ENCODE results near the gene ITGA11. TPM values are rescaled to one million over a fixed set of nuclear protein-coding genes. Genes with fewer than 3 reads are reported as not detected.

The ITGA11 gene
- total RNA-seq, 1 donor from 2014 or later: 31.4 TPM

DNA sequence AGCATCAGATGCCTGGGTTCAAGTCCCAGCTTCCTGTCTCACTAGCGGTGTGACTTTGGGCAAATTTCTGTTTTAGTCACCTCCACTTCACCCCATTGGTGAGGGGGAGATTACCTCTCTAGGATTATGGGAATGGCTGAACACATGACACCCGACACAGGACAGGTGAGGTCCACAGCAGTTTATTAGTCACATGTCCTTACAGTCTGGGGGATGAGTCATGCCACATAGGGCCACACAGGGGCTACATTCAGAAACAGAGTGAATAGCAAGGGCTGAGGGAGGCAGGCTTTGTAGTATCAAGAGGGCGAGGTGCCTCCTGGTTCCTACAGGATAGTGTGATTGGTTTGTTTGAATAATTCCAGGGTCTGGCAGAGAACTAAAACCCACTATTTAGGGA lies 15.2 kb upstream of the ITGA11 start:
- H3K4me1 ChIP-seq: peaks cover 23% of the 10 kb centered on the region
- peaks cover 3% of the 10 kb centered on the region for H3K9me3 ChIP-seq (replicated peaks)
- no peak for DNase-seq
- intact Hi-C loops (cut with micrococcal nuclease): no loop called here
- no peak overlapping the region for H3K4me3 ChIP-seq
- TF ChIP-seq, protein P1, sequence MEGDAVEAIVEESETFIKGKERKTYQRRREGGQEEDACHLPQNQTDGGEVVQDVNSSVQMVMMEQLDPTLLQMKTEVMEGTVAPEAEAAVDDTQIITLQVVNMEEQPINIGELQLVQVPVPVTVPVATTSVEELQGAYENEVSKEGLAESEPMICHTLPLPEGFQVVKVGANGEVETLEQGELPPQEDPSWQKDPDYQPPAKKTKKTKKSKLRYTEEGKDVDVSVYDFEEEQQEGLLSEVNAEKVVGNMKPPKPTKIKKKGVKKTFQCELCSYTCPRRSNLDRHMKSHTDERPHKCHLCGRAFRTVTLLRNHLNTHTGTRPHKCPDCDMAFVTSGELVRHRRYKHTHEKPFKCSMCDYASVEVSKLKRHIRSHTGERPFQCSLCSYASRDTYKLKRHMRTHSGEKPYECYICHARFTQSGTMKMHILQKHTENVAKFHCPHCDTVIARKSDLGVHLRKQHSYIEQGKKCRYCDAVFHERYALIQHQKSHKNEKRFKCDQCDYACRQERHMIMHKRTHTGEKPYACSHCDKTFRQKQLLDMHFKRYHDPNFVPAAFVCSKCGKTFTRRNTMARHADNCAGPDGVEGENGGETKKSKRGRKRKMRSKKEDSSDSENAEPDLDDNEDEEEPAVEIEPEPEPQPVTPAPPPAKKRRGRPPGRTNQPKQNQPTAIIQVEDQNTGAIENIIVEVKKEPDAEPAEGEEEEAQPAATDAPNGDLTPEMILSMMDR (IDR thresholded peaks at IDR 0.05; ENCODE audit: borderline replicate concordance): no peak
- no peak overlapping the region for H3K27ac ChIP-seq (replicated peaks)
- H3K36me3 ChIP-seq: no peaks in the 10 kb centered on the region
- peaks cover 23% of the 10 kb centered on the region for H3K27me3 ChIP-seq (ENCODE audit: low read depth)

DNA sequence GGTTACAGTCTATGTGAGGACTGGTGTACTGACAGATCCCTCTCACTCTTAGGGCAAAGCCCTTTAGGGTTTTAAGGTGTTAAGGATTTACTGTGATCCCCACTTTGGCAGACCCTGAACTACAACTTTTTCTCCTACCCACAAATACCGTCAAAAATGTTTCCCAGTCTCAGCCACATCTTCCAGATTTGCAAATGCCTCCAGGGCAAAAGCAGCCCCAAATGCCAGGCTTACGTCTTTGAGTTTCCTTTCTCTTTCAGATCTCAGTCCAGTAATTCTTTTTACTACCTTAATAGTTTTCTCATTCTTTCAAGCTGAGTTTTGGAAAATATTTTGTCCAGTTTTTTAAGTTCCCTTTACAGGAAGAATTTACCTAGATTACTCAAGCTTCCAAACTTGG lies 13.4 kb upstream of the ITGA11 start:
- Histone ChIP-seq H3K4me3 (no peak overlapping the region), H3K36me3 (no peaks in the 10 kb centered on the region), H3K27me3 (ENCODE audit: low read depth) (peaks cover 21% of the 10 kb centered on the region), H3K4me1 (peaks cover 29% of the 10 kb centered on the region), H3K27ac (replicated peaks) (no peak overlapping the region), H3K9me3 (replicated peaks) (no peaks in the 10 kb centered on the region)
- no peak for DNase-seq
- intact Hi-C loops (cut with micrococcal nuclease): no loop called here
- TF ChIP-seq, protein P1 (IDR thresholded peaks at IDR 0.05; ENCODE audit: borderline replicate concordance): no peak

DNA sequence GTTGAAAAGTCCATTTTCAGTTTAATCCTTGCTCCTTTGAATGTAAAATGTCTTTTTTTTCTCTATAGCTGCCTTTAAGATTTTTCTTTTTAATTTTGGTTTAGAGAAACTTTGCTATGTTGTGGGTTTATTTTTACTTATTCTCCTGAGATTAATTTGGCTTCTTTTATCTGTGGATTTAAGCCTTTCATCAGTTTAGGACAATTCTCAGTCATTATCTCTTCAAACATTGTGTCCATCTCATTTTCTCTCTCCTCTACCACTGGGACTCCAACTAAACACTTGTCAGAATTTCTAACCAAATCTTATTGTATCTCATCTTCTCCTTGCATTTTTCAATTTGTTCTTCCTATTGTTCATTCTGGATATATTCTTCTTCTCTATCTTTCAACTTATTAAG lies 12.4 kb upstream of the ITGA11 start:
- peaks cover 20% of the 10 kb centered on the region for H3K4me1 ChIP-seq
- H3K9me3 ChIP-seq (replicated peaks): no peaks in the 10 kb centered on the region
- no peak overlapping the region for H3K4me3 ChIP-seq
- no peak for DNase-seq
- H3K36me3 ChIP-seq: no peaks in the 10 kb centered on the region
- peaks cover 21% of the 10 kb centered on the region for H3K27me3 ChIP-seq (ENCODE audit: low read depth)
- H3K27ac ChIP-seq (replicated peaks): no peak overlapping the region
- TF ChIP-seq, protein P1 (IDR thresholded peaks at IDR 0.05; ENCODE audit: borderline replicate concordance): no peak
- intact Hi-C loops (cut with micrococcal nuclease): no loop called here

DNA sequence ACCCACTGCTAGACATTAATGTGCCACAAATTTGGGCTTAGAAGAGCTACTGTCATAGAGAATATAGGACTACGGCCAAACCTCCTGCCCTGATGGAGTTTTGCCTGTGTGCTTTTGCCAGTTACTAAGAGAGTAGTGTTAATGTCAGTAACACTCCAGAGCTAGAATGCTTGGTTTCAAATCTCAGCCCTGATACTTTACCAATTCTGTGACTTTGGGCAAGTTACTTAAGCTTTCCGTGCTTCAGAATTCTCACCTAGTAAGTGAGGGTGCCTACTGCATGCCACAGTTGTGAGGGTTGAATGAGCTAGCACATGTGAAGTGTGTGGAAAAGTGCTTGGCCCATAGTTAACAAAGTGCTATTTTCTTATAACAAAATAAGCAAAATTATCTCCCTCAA lies 10.9 kb upstream of the ITGA11 start:
- intact Hi-C loops (cut with micrococcal nuclease): no loop called here
- H3K4me3 ChIP-seq: no peak overlapping the region
- H3K4me1 ChIP-seq: peaks cover 19% of the 10 kb centered on the region
- no peaks in the 10 kb centered on the region for H3K9me3 ChIP-seq (replicated peaks)
- H3K27ac ChIP-seq (replicated peaks): no peak overlapping the region
- TF ChIP-seq, protein P1 (IDR thresholded peaks at IDR 0.05; ENCODE audit: borderline replicate concordance): no peak
- no peaks in the 10 kb centered on the region for H3K36me3 ChIP-seq
- no peak for DNase-seq
- peaks cover 31% of the 10 kb centered on the region for H3K27me3 ChIP-seq (ENCODE audit: low read depth)

DNA sequence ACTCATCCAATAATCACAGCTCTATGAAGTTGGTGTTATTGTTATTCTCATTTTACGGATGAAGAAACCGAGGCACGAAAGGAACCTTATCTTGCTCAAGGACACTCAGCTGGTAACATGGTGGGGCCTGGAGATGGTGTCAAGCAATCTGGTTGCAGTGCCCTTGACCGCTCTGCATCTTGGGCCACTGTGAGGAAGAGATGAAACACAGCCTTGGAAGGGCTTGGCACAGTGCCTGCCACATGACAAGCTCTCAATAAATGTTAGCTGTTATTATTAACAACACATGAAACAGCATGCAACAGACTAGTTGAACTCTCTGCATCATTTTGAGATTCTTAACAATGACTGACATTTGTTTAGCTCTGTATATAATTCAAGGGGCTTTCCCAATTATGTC lies 10.1 kb upstream of the ITGA11 start:
- Histone ChIP-seq H3K4me1 (peaks cover 20% of the 10 kb centered on the region), H3K27ac (replicated peaks) (no peak overlapping the region), H3K36me3 (no peaks in the 10 kb centered on the region), H3K4me3 (no peak overlapping the region), H3K27me3 (ENCODE audit: low read depth) (peaks cover 37% of the 10 kb centered on the region), H3K9me3 (replicated peaks) (no peaks in the 10 kb centered on the region)
- DNase-seq: no peak
- intact Hi-C loops (cut with micrococcal nuclease): no loop called here
- TF ChIP-seq, protein P1 (IDR thresholded peaks at IDR 0.05; ENCODE audit: borderline replicate concordance): no peak

All from left ventricle myocardium inferior (tissue), 1 donor.